Epithelial cell of esophagus (primary cell): ENCODE data around the gene MACROD2.
A peak's percentile ranks its signal among the peaks of the same experiment; 100 is the strongest.
"Not testable (repeated sequence)": the region's sequence is repeated elsewhere in the genome, so short reads cannot be mapped to it uniquely, and the experiment has no call there.

Experiments
- DNase-seq: peaks from one replicate; pipeline ENCODE4 v3.0.0; 2010; ENCODE audit warnings: low read depth
- H3K4me3 ChIP-seq: 2 replicates; pipeline ENCODE4 v1.5.1; 2011; ENCODE audit warnings: mild to moderate bottlenecking, low read length, control low read depth
- CTCF ChIP-seq: IDR thresholded peaks from 2 replicates; pipeline ENCODE4 v1.5.1; 2011; ENCODE audit warnings: low read depth, mild to moderate bottlenecking, low read length, control low read depth, inconsistent platforms; ENCODE audit not compliant: insufficient read depth; ENCODE audit errors: missing control alignments

MACROD2 gene

GRCh38 chr20:14992961-14993360 lies 997.6 kb downstream of the MACROD2 start:
- no peak for DNase-seq
- H3K4me3 ChIP-seq, result no peak overlapping the region
- no peak for TF ChIP-seq CTCF

GRCh38 chr20:14996883-14997672 lies 1001.8 kb downstream of the MACROD2 start:
- no peak overlapping the region for H3K4me3 ChIP-seq
- no peak for TF ChIP-seq CTCF
- peak; percentile 65 for DNase-seq

GRCh38 chr20:14997791-14998190 lies 1002.5 kb downstream of the MACROD2 start:
- peak; percentile 91 for DNase-seq
- no peak overlapping the region for H3K4me3 ChIP-seq
- no peak for TF ChIP-seq CTCF

GRCh38 chr20:15005300-15005986 lies 1010.1 kb downstream of the MACROD2 start:
- H3K4me3 ChIP-seq, result no peak overlapping the region
- DNase-seq, result peak; percentile 35
- no peak for TF ChIP-seq CTCF

- no peak for DNase-seq
- TF ChIP-seq CTCF, result no peak
- no peak overlapping the region for H3K4me3 ChIP-seq
Measured at GRCh38 chr20:15011631-15012030, 1016.3 kb downstream of the MACROD2 start.

GRCh38 chr20:15012566-15012965 lies 1017.2 kb downstream of the MACROD2 start:
- no peak for DNase-seq
- TF ChIP-seq CTCF, result no peak

GRCh38 chr20:15016875-15017274 lies 1021.6 kb downstream of the MACROD2 start:
- DNase-seq, H3K4me3 ChIP-seq: not testable (repeated sequence)

More at GRCh38 chr20:15012566-15012965, 1017.2 kb downstream of the MACROD2 start:
- H3K4me3 ChIP-seq, result no peak overlapping the region
